GM21447 (cell line): ENCODE measurements around the gene THAP8.
A peak's percentile ranks its signal among the peaks of the same experiment; 100 is the strongest.

Experiments used
- ATAC-seq: cut with Tn5 transposase; IDR thresholded peaks from one replicate; pipeline ENCODE4 v1.9.1; 2021; ENCODE audit not compliant: unreplicated experiment

The THAP8 gene

GRCh38 chr19:35995048-35995993 lies 58.8 kb downstream of the THAP8 start, which contains the start of gene SDHAF1:
Gene SDHAF1 (plus strand): TSS chr19:35995188. CDS start chr19:35995275, 87 bp downstream.
- peak; percentile 89 for ATAC-seq

- ATAC-seq, result no peak
These were observed 60.0 kb downstream of the THAP8 start for GRCh38 chr19:35993923-35994598.

GRCh38 chr19:35992907-35993765 lies 60.9 kb downstream of the THAP8 start:
- no peak for ATAC-seq

- no peak for ATAC-seq
These were observed 62.2 kb downstream of the THAP8 start for GRCh38 chr19:35991731-35992450.

- no peak for ATAC-seq
These were observed 63.0 kb downstream of the THAP8 start for GRCh38 chr19:35990771-35991730.

- ATAC-seq, result no peak
These were observed 63.9 kb downstream of the THAP8 start for GRCh38 chr19:35990156-35990555.

GRCh38 chr19:35988824-35989223 lies 65.3 kb downstream of the THAP8 start:
- ATAC-seq, result no peak

GRCh38 chr19:35987571-35987896 lies 66.6 kb downstream of the THAP8 start:
- ATAC-seq, result no peak

GRCh38 chr19:35986664-35987570 lies 67.2 kb downstream of the THAP8 start:
- no peak for ATAC-seq

- no peak for ATAC-seq
These were observed 68.0 kb downstream of the THAP8 start for GRCh38 chr19:35986111-35986510.
